Right atrium auricular region (tissue), 2 donors: ENCODE measurements around the gene FSD1L. TPM values are rescaled to one million over a fixed set of nuclear protein-coding genes. Genes with fewer than 3 reads are reported as not detected.

Source experiments
- DNase-seq: peaks from one replicate; pipeline ENCODE4 v3.0.0-alpha.2; 2019; ENCODE audit warnings: low spot score
- H3K27ac ChIP-seq, 2 donors: fragments of 200-600 bp; sonication (generic); 1 replicate in 1 of 2; 2 replicates in 1 of 2; pipeline ENCODE4 v1.5.1; 2016 to 2019
- H3K27me3 ChIP-seq, 2 donors: fragments of 200-600 bp; sonication (generic); one replicate each; pipeline versions ENCODE4 v1.5.1 to v1.6.0; 2017 to 2019
- H3K36me3 ChIP-seq: fragments of 200-600 bp; sonication (generic); one replicate; pipeline ENCODE4 v1.5.1; 2016
- H3K4me1 ChIP-seq, 2 donors: fragments of 200-600 bp; sonication (generic); one replicate each; pipeline versions ENCODE4 v1.5.1 to v1.6.0; 2017 to 2019
- H3K4me3 ChIP-seq, 2 donors: fragments of 200-600 bp; sonication (generic); 1 replicate in 1 of 2; 2 replicates in 1 of 2; pipeline ENCODE4 v1.5.1; 2017 to 2019; ENCODE audit warnings: mild to moderate bottlenecking in 1 of 2, moderate library complexity in 1 of 2
- H3K9me3 ChIP-seq, 2 donors: fragments of 200-600 bp; sonication (generic); one replicate each; pipeline ENCODE4 v1.5.1; 2019
- CTCF ChIP-seq, 2 donors: fragments of 200-600 bp; sonication (generic); IDR thresholded peaks; one replicate each; pipeline ENCODE4 v1.5.1; 2019; ENCODE audit warnings: antibody characterized with exemption in 2 of 2
- total RNA-seq, 2 donors: library from RNA; depleted of rRNA; stranded (reverse); fragments of >200 nt; gene quantifications; one replicate each; pipeline ENCODE4 v1.1.0, GENCODE V29; 2016

The FSD1L gene
- total RNA-seq, 2 donors from 2014 or later: 1.6 to 1.7 TPM

GRCh38 chr9:105426657-105427056 lies 21.2 kb upstream of the FSD1L start:
- H3K4me3 ChIP-seq: no peak overlapping the region
- no peaks in the 10 kb centered on the region for H3K4me1 ChIP-seq
- DNase-seq: no peak
- no peaks in the 10 kb centered on the region for H3K36me3 ChIP-seq
- H3K27me3 ChIP-seq: no peaks in the 10 kb centered on the region
- no peak overlapping the region for H3K27ac ChIP-seq
- no peak for TF ChIP-seq CTCF (IDR thresholded peaks at IDR 0.05)
- H3K9me3 ChIP-seq: no peaks in the 10 kb centered on the region

GRCh38 chr9:105431424-105432246 lies 16.2 kb upstream of the FSD1L start:
- H3K27ac ChIP-seq: no peak overlapping the region
- no peaks in the 10 kb centered on the region for H3K4me1 ChIP-seq
- H3K9me3 ChIP-seq: no peaks in the 10 kb centered on the region
- no peak for DNase-seq
- H3K27me3 ChIP-seq: no peaks in the 10 kb centered on the region
- TF ChIP-seq CTCF (IDR thresholded peaks at IDR 0.05): no peak
- no peaks in the 10 kb centered on the region for H3K36me3 ChIP-seq
- H3K4me3 ChIP-seq: no peak overlapping the region

GRCh38 chr9:105432247-105432842 lies 15.5 kb upstream of the FSD1L start:
- no peak for DNase-seq
- H3K36me3 ChIP-seq: no peaks in the 10 kb centered on the region
- H3K4me1 ChIP-seq: no peaks in the 10 kb centered on the region
- no peaks in the 10 kb centered on the region for H3K27me3 ChIP-seq
- H3K27ac ChIP-seq: no peak overlapping the region
- H3K9me3 ChIP-seq: no peaks in the 10 kb centered on the region
- TF ChIP-seq CTCF (IDR thresholded peaks at IDR 0.05): no peak
- H3K4me3 ChIP-seq: no peak overlapping the region

GRCh38 chr9:105435453-105435852 lies 12.4 kb upstream of the FSD1L start:
- Histone ChIP-seq H3K9me3 (no peaks in the 10 kb centered on the region), H3K4me1 (peaks cover 0 to 7% of the 10 kb centered on the region in 2 donors), H3K27me3 (no peaks in the 10 kb centered on the region), H3K36me3 (no peaks in the 10 kb centered on the region), H3K27ac (no peak overlapping the region), H3K4me3 (no peak overlapping the region)
- no peak for DNase-seq
- TF ChIP-seq CTCF (IDR thresholded peaks at IDR 0.05): no peak

GRCh38 chr9:105436783-105437182 lies 11.1 kb upstream of the FSD1L start:
- no peaks in the 10 kb centered on the region for H3K27me3 ChIP-seq
- H3K4me1 ChIP-seq: peaks cover 0 to 7% of the 10 kb centered on the region in 2 donors
- H3K27ac ChIP-seq: no peak overlapping the region
- no peaks in the 10 kb centered on the region for H3K36me3 ChIP-seq
- no peak for DNase-seq
- no peak overlapping the region for H3K4me3 ChIP-seq
- no peaks in the 10 kb centered on the region for H3K9me3 ChIP-seq
- TF ChIP-seq CTCF (IDR thresholded peaks at IDR 0.05): no peak
